Retinal pigment epithelial cell (primary cell): ENCODE data around the gene PPIL6.

Experiments used
- DNase-seq: peaks from one replicate; pipeline ENCODE4 v3.0.0-alpha.2; 2010; ENCODE audit warnings: low read depth
- H3K4me3 ChIP-seq: 2 replicates; pipeline ENCODE4 v1.5.1; 2011; ENCODE audit warnings: mild to moderate bottlenecking, low read length, control low read depth, moderate library complexity
- CTCF ChIP-seq: conservative IDR thresholded peaks from 2 replicates; pipeline ENCODE4 v1.5.1; 2011; ENCODE audit warnings: low read depth, low read length, control low read depth, inconsistent platforms

Gene PPIL6

GRCh38 chr6:109482905-109483734 lies 42.7 kb upstream of the PPIL6 start, which contains the start of gene ZBTB24:
TSS of gene ZBTB24 (minus strand) at chr6:109483219. CDS start at chr6:109482026, 1,193 bp downstream.
- no peak for TF ChIP-seq CTCF
- H3K4me3 ChIP-seq: peak within 1 kb of the TSS; percentile 66
- peak; percentile 48 for DNase-seq

- H3K4me3 ChIP-seq: no peak overlapping the region
- DNase-seq: no peak
- TF ChIP-seq CTCF: no peak
Observed at GRCh38 chr6:109480993-109481480, 40.6 kb upstream of the PPIL6 start.

- no peak for TF ChIP-seq CTCF
- peak overlapping the region; percentile 16 for H3K4me3 ChIP-seq
- DNase-seq: no peak
Observed at GRCh38 chr6:109478841-109479624, 38.6 kb upstream of the PPIL6 start.

- no peak for DNase-seq
- peak overlapping the region; percentile 2 for H3K4me3 ChIP-seq
- TF ChIP-seq CTCF: no peak
Observed at GRCh38 chr6:109478222-109478805, 37.9 kb upstream of the PPIL6 start.

- no peak for TF ChIP-seq CTCF
- DNase-seq: no peak
- H3K4me3 ChIP-seq: no peak overlapping the region
Observed at GRCh38 chr6:109477725-109478124, 37.3 kb upstream of the PPIL6 start.

GRCh38 chr6:109477184-109477583 lies 36.8 kb upstream of the PPIL6 start:
- H3K4me3 ChIP-seq: no peak overlapping the region
- no peak for TF ChIP-seq CTCF
- no peak for DNase-seq
